Posterior cingulate gyrus (tissue), 11 donors: ENCODE data around the gene GRAMD4.

Experiments used
- DNase-seq, 10 donors: peaks; one replicate each; pipeline versions ENCODE4 v3.0.0 to v3.0.0-alpha.2; 2020 to 2021; ENCODE audit warnings: mixed read lengths in 3 of 10
- intact Hi-C: fragments of 100-400 bp; cut with DNase I; formaldehyde crosslinking; loops from one replicate; pipeline ENCODE4 v1.15.1; 2023

GRAMD4 gene

DNA sequence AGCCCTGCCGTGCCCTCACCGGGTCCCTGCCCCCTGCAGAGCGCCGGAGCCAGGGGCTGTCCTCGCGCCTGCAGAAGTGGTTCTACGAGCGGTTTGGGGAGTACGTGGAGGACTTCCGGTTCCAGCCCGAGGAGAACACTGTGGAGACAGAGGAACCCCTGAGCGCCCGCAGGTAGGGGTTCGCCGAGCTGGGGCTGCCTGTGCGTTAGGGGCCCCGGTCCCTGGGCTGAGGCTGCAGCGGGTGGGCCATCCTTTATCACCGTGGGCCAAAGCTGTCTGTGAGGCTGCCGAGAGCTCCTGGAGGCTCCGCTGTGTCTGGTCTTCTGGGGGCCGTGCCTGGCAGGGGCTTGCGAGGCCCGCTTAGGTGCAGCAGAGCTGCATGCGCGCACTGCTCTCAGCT, 42.8 kb downstream of the GRAMD4 start:
- intact Hi-C loops: no loop called here
- DNase-seq: no peak

DNA sequence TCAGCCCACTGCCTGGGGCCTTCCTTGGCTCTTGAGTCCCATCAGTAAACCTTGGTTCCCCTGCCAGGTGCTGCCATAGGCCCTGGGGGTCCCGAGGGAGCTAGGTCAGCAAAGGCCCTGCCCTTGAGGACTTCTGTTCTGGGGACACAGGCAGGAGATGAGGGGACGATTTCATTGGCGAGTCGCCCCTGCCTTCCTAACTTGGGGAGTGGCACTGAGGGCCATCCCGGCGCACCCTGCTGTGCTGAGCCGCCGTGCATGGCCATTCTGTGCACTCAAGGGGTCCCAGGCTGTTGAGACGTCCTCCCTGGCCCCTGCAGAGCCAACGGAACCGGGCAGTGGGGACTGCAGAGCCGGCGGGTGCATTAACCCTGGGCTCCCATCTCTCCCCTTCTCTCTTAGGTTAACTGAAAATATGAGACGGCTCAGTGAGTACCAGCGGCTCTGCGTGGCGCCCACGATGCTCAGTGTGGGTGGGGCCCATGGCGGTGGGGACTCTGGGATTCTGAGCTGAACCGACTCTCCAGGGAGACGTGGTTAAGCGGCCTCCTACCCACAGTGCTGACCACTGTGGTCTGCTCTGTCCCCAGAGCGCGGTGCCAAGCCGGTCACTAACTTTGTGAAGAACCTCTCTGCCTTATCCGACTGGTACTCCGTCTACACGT, 43.4 kb downstream of the GRAMD4 start:
- no peak for DNase-seq
- intact Hi-C loops: no loop called here

DNA sequence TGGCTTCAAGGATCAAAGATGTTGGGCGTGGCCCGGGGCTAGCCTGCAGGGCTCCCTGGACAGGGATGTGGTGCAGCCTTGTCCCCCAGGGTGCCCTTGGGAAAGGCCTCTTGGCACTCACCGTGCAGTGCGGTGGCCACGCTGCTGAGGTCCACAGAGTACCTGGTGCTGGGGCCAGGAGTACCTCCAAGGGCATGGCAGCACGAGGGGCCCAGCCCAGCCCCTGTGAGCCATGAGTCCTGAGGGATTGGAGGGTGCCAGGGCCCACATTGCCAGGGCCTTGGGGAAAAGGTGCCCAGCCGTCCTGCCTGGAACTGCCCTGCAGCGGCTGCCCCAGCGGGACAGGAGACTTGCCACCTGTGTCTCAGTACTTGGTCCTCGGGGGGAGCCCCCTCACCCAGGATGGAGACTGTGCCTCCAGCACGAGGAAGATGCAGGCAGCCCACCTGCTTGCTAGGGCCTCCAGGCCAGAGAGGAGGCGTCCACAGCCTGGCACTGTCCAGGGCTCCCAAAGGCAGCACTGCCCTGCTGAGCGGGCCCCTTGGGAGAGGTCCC, 44.2 kb downstream of the GRAMD4 start:
- no peak for DNase-seq
- intact Hi-C loops: no loop called here

DNA sequence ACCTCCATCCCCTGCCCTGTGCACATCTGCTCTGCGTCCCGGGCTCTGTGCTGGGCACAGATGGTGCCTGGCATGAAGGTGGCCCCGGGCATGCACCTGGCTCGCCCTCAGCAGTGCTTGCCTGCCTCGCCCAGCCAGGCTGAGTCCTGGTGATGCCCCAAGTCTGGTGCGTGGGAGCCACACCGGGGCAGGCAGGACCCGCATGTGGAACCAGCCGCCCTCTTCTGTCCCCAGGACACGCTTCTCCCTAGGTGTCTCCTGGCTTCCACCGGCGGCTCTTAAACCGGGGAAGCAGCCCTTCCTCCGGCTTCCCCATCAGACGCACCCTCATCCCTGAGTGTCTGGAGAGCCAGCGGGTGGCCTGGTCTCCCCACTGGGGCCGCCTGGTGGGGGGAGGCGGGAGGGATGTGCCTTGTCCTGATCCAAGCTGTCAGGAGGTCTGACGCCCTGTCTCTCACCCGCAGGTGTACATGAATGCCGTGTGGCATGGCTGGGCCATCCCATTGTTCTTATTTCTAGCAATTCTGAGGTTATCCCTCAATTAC, 45.0 kb downstream of the GRAMD4 start:
- no peak for DNase-seq
- intact Hi-C loops: no loop called here

DNA sequence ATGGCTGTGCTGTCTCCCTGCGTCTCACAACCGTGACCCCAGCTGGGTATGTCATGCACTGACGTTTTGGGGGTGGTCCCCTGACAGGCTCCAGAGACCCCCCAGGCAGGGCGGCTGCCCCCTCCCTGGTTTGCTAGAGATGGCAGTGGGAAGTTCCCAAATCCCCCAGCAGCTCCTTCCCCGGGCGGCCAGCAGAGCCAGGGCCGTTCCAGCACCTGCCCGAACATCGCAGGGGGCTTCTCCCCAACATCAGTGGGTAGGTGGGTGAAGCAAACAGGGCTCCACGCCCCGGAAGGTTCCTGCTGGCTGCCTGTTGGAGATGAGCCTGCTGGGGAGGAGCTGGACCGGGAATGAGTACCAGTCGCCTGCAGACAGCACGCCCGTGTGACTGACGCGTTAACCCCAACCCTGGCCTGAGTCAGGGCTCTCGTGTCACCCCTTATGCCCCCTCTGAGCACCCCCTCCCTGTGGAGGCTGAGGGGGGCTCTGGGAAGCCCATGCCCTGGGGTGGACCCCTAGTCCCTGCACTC, 45.6 kb downstream of the GRAMD4 start:
- DNase-seq: no peak
- intact Hi-C loops: no loop called here

DNA sequence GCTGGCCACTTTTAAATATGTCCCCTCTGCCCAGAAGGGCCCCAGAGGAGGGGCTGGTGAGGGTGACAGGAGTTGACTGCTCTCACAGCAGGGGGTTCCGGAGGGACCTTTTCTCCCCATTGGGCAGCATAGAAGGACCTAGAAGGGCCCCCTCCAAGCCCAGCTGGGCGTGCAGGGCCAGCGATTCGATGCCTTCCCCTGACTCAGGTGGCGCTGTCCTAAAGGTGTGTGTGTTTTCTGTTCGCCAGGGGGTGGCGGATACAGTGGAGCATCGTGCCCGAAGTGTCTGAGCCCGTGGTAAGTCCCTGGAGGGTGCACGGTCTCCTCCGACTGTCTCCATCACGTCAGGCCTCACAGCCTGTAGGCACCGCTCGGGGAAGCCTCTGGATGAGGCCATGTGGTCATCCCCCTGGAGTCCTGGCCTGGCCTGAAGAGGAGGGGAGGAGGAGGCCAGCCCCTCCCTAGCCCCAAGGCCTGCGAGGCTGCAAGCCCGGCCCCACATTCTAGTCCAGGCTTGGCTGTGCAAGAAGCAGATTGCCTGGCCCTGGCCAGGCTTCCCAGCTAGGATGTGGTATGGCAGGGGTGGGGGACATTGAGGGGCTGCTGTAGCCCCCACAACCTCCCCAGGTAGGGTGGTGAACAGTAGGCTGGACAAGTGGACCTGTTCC, 46.5 kb downstream of the GRAMD4 start:
- no peak for DNase-seq
- intact Hi-C loops: no loop called here

DNA sequence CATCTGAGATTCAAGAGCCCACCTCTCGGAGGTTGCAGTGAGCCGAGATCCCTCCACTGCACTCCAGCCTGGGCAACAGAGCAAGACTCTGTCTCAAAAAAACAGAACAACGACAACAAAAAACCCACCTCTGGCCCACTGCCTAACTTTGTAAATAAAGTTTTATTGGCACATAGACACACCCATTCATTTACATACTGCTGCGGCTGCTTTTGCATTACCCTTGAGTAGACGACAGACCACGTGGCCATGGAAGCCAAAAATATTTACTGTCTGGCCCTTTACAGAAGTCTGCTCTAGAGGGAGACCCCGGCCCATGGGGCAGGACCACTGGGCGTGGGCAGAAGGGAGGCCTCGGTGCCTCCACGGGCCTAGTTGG, 47.0 kb downstream of the GRAMD4 start:
- DNase-seq: no peak
- intact Hi-C loops: no loop called here

DNA sequence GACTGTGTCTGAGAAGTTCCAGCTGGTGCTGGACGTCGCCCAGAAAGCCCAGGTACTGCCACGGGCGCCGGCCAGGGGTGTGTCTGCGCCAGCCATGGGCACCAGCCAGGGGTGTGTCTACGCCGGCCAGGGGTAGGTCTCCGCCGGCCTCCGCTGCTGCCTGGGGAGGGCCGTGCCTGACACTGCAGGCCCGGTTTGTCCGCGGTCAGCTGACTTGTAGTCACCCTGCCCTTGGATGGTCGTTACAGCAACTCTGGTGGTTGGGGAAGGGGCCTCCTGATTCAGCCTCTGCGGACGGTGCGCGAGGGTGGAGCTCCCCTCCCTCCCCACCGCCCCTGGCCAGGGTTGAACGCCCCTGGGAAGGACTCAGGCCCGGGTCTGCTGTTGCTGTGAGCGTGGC, 47.9 kb downstream of the GRAMD4 start:
- DNase-seq: peak in 1 of 10 donors; percentile 67
- intact Hi-C loops: no loop called here

DNA sequence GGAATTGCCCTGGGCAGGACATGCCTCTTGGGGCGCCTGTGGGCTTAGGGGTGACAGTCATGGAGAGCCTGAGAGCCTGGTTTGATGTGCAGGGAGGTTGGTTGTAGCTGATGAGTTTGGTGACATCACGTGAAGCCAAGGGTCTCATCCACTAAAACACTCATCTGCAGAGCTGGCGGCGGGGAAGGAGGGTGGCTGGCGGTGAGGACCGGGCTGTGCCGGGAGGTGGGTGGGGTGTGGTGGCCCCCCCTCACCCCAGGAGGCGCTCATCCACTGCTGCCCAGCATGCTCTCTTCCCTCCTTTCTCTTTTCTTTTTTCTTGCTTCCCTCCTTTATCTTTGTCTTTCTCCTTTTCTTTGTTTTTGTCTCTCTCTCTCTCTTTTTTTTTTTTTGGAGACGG, 49.0 kb downstream of the GRAMD4 start:
- intact Hi-C loops: no loop called here
- DNase-seq: no peak

DNA sequence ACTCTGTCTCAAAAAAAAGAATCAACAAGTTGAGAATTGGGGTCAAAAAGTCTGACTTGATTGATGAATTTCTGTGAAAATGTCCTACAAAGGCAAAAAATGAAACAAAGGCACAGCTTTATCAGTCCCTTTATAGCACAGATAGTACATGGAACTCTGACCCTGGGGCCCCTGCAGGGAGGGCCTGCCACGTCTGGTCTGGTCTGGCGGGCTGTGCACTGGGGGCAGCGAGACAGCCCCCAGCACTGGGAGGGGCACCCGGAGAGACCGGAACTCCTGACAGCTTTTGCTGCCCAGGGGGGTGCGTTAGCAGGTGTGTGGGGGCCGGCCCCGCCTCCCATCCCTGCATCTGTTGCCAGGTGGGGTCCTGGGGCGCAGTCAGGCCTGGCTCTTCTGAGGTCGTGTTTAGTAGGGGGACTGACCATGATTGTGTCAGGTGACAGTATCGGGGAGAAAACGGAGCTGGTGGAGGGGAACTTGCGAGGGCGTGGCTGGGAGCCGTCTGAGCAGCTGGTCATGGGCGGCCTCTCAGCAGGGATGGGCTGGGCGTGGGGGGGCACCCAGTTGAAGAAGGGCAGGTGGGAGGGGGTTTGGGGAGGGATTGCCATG, 51.7 kb downstream of the GRAMD4 start:
- intact Hi-C loops: no loop called here
- DNase-seq: no peak

DNA sequence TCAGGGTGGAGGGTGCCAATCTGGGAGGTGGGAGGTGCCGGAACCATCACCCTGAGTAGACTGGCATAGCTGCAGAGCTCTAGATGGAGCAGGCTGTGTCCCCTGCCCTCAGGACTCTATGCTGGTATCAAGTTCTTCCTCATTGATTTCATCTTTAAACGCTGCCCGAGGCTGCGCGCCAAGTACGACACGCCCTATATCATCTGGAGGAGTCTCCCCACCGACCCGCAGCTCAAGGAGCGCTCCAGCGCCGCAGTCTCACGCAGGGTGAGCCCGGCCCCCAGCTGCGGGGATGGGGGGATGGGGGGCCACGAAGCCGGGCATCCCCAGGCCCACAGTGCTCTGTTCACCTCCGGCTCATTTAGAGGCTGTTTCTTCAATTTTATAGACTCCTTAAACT, 52.5 kb downstream of the GRAMD4 start:
- intact Hi-C loops: no loop called here
- DNase-seq: no peak

DNA sequence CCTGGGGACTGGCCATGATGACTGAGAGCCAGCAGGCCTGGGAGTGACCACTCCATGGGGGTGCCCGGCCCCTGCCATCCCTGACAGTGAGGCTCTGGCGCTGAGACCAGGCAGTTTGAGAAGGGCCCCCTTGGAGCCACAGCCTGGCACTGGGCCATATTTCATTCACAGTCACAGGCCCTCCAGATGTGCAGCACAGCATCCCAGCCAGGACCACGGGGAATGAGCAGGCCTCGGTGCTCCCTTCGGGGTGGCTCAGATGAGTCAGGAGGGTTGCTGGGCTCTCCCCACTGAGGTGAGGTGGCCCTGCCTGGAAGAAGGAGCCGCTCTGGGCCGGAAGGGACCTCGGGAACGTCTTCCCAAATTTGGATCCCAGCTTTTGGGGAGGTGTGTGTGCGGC, 53.0 kb downstream of the GRAMD4 start:
- intact Hi-C loops: no loop called here
- no peak for DNase-seq

DNA sequence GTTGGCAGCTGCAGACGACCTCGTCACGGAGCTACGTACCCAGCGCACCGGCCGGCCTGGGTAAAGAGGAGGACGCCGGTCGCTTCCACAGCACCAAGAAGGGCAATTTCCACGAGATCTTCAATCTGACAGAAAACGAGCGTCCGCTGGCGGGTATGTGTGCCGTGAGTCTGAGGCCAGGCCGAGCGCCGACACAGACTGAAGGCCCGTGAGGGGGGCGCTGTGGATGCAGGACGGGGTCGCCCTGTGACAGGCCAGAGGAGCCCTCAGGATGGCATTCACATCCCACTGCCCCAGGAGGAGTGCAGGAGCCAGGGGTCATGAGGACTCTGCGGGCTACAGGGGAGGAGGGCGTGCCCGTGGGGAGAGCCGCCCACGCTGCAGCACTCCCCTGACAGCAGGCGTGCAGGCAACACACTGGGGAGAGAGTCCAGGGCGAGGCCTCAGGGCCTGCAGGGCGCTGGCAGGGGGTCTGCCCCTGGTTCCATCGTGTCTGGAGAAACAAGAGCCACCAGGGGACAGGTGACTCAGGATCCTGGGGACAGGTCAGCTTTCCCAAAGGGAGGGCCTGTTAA, 53.6 kb downstream of the GRAMD4 start:
- intact Hi-C loops: no loop called here
- no peak for DNase-seq

DNA sequence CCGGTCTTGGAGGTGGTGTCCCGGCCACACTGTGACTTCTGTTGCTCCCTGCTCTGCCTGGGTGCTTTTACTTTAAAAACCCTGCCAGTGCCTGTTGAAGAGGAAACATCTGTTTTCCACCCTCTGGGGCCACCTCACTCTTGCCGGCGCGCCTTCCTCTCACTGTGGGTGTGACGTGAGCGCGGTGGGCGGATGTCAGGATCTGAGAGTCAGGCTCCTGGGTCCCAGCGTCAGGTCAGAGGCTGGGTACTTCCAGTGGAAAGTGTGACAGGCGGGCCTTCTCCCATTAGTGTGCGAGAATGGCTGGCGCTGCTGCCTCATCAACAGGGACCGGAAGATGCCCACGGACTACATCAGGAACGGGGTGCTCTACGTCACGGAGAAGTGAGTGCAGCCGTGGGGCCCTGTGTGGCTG, 54.2 kb downstream of the GRAMD4 start:
- intact Hi-C loops: no loop called here
- DNase-seq: peak in 2 of 10 donors; percentile 50 to 84

DNA sequence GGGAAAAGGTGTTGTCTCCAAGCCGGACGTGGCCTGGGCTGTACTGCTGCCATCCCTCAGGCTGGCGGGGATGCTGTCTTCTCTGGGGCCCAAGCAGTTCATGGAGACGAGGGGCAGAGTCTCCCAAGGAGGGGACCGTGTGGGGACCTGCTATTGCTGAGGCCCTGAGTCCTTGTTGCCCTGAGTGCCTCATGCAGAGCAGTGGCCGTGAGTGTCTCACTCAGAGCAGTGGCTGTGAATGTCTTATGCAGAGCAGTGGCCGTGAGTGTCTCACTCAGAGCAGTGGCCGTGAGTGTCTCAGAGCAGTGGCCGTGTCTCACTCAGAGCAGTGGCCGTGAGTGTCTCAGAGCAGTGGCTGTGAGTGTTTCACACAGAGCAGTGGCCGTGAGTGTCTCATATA, 54.7 kb downstream of the GRAMD4 start:
- DNase-seq: no peak
- intact Hi-C loops: no loop called here

DNA sequence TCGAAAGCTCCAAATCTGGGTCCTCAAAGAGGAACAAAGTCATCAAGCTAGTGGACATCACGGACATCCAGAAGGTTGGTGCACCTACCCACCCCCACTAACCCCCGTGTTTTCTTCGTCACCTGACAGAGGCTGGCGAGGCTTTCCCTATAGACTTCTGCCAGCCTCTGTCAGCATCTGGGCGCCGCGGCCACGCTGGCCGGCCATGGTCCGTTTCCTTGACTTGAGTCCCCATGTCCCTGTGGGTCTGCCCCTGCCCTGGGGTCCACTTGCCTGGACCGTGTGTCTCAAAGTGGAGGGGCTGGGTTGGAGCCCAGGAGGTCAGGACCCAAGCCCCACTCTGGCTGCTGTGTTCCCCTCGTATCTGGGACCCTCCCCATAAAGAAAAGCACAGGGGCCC, 55.3 kb downstream of the GRAMD4 start:
- no peak for DNase-seq
- intact Hi-C loops: no loop called here

DNA sequence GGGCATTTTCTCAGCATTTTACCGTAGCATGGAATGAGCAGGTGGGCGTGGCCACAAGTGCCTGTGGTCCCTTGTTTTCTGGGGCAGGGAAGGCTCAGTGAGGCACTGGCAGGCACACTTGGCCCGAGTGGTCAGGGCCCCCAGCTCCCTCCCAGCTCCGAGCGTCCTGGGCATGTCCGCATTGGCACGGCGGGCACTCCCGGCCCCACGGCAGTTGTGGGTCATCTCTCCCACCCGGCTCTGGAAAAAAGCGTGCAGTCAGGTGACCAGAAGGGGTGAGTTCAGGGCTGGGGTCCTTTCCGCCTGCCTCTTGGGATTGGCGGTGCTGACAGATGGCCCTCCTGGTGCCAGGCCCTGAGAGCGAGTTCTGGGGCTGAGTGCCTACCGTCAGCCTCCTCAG, 55.8 kb downstream of the GRAMD4 start:
- DNase-seq: no peak

DNA sequence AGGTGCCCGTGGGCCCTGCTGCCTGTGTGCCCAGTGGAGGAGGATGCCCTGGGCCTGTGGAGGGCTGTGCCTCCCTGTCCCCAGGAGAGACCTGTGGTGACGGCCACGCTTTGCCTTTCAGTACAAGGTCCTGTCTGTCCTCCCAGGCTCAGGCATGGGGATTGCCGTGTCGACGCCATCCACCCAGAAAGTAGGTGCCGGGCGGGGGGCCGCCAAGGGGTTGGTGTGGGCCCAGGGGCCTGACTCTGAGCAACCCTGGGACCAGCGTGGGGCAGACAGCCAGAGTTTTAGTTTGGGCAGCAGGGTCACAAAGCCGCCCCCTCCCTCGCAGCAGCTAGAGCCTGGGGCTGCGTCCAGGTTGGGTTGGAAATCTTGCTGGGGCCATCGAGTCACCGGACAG, 56.3 kb downstream of the GRAMD4 start:
- intact Hi-C loops: no loop called here
- DNase-seq: no peak

More for the DNA sequence above, 55.8 kb downstream of the GRAMD4 start:
- intact Hi-C loops: no loop called here

DNA sequence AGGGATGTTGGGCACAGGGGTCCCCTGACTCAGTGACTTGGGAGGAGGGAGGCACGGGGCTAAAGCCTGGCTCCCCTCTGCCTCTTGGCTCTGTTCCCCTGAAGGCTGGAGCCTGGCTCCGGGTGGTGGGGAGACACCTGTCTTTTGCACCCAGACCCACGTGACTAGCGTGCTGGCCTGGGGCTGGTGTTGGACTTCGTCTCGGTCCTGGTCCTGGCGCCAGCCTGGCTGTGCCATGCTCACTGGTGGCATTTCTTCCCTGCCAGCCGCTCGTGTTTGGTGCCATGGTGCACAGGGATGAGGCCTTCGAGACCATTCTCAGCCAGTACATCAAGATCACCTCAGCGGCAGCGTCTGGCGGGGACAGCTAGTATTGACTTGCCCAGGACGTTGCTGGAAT, 56.7 kb downstream of the GRAMD4 start:
- intact Hi-C loops: no loop called here
- DNase-seq: no peak

DNA sequence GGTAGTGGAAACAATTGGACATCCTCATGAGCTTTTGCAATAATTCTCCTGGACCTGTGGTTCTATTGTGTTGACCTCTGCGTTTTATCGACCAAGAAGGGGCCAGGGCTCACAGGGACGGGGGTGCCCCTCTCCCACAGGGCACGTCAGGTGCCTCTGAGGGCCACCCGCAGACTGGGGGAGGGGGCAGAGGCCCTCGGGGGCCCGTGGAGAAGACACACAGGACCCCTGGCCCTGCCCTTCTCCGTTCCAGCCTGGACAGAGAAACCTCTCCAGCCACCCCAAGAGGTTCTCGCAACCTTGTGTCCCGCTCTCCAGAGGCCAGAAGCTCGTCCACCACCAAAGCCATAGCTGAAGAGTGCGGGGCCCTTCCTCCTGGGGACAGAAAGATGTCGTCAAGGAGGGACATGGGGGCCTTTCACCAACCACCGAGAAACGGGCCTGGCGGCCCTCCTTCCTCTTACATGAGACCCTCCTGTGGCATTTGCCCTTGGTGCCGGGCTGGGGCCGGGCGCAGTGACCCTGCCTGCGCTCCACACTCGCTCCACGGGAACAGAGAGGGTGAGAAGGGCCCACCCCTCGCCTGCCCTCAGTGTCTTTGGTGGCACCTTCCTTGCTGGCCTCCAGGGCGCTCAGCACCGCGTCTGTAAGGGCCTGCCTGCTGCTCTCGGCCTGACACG, 57.3 kb downstream of the GRAMD4 start:
- no peak for DNase-seq
- intact Hi-C loops: no loop called here
